ENCODE results near the gene CNOT11.
"Not testable (repeated sequence)": the region's sequence is repeated elsewhere in the genome, so short reads cannot be mapped to it uniquely, and the experiment has no call there.

The CNOT11 gene

DNA sequence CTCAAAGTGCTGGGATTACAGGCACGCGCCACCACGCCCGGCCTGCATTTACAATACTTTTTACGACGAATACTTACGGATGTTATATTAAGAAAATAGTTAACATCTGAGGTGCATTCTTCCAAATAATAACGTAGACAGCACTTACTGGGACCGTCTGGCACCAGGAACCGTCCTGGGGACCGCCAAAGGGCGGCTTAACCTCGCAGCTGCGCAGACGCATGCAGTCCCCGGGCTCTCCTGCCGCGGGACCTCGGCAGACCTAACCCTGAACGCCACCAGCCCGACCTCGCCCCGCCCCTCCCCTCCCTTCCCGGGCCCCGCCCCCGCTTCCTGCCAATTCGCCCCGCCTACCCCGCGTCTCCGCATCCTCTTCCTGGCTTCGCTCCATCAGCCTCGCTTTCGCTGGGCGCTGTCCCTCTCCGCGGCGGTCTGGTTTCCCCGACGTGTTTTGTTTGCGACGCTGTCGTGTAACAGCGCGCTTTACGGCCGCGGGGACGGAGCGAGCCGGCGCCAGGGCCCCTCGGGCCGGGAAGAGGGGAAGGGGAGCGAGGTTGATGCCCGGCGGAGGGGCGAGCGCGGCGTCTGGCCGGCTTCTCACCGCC is at the start of gene CNOT11:
TSS of gene CNOT11 (plus strand) at position 479 of the 605 bp plus-strand sequence. CDS start at position 558, 79 bp downstream.
- Mint-ChIP-seq H3K36me3 (ENCODE audit: low read depth) (peaks cover 32% of the 10 kb centered on the region), H3K4me1 (peaks cover 47% of the 10 kb centered on the region), H3K4me3 (peak within 1 kb of the TSS; percentile 91), H3K27me3 (ENCODE audit: low read depth, poor library complexity) (peaks cover 3% of the 10 kb centered on the region), H3K27ac (peak within 1 kb of the TSS; percentile 94), H3K9me3 (peaks cover 10% of the 10 kb centered on the region)
- TF ChIP-seq, protein P1, sequence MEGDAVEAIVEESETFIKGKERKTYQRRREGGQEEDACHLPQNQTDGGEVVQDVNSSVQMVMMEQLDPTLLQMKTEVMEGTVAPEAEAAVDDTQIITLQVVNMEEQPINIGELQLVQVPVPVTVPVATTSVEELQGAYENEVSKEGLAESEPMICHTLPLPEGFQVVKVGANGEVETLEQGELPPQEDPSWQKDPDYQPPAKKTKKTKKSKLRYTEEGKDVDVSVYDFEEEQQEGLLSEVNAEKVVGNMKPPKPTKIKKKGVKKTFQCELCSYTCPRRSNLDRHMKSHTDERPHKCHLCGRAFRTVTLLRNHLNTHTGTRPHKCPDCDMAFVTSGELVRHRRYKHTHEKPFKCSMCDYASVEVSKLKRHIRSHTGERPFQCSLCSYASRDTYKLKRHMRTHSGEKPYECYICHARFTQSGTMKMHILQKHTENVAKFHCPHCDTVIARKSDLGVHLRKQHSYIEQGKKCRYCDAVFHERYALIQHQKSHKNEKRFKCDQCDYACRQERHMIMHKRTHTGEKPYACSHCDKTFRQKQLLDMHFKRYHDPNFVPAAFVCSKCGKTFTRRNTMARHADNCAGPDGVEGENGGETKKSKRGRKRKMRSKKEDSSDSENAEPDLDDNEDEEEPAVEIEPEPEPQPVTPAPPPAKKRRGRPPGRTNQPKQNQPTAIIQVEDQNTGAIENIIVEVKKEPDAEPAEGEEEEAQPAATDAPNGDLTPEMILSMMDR (IDR thresholded peaks at IDR 0.05), result no peak
- DNase-seq, result peak; percentile 99

DNA sequence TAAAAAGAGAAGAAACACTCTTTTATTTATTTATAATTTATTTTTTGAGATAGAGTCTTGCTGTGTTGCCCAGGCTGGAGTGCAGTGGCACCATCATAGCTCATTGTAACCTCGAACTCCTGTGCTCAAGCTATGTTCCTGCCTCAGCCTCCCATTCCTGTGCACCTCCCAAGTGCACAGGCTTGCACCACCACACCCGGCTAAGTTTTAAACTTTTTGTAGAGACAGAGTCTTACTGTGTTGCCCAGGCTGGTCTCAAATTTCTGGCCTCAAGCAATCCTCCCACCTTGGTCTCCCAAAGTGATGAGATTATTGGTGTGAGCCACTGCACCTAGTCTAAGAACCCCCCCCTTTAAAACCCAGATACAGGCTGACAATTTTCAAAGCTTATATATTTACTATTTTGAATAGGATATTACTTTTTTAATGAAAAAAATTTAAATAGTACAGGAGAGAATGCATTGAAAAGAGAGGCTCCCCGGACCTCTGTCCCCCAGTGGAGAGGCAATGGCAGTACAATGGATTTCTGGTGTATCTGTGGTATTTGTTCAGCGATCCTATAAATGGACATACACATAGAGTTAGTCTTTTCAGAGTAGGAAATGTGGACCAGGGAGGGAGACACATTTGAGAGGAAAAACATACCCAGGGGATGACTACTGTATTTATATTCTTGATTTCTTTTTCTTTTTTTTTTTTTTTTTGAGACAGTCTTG is 48.1 kb upstream of the CNOT11 start:
- Mint-ChIP-seq H3K36me3 (ENCODE audit: low read depth) (no peaks in the 10 kb centered on the region), H3K9me3 (peaks cover 11% of the 10 kb centered on the region), H3K4me3 (no peak overlapping the region), H3K27me3 (ENCODE audit: low read depth, poor library complexity) (no peaks in the 10 kb centered on the region), H3K4me1 (no peaks in the 10 kb centered on the region), H3K27ac (no peak overlapping the region)
- no peak for DNase-seq
- TF ChIP-seq, protein P1 (IDR thresholded peaks at IDR 0.05), result no peak

DNA sequence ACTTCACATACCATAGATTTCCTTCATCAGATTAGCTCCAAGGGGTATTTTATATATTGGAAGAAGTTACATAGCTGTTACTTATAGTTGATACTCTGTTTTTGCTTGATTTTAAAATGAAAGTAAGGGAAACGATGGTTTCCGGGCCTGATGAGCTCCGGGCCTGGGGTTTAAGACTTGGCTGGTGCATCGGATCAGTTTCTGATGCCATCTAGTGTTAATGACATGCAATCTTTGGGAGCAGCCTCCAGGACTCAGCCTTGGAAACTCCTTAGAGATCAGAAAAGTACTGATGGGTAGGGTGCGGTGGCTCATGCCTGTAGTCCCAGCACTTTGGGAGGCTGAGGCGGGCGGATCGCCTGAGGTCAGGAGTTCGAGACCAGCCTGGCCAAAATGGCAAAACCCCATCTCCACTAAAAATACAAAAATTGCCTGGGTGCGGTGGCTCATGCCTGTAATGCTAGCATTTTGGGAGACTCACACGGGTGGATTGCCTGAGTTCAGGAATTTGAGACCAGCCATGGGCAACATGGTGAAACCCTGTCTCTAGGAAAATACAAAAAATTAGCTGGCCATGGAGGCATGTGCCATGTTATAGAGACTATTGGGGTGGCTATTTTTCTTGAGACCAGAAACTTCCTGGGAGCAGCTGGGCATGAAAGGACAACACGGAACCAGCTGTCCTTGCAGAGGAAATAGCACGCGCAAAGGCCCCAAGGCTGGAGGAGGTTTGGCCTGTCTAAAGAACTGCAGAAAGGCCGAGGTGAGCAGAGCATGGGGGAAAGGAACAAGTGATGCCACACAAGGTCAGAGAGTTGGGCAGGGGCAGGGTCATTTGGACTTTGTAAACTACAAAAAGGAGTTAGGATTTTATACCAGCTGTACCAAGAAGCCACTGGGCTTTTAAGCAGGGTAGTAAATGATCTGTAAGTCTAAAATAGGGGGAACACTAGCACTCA is 46.9 kb upstream of the CNOT11 start:
- no peaks in the 10 kb centered on the region for H3K4me1 Mint-ChIP-seq
- H3K9me3 Mint-ChIP-seq, result peaks cover 22% of the 10 kb centered on the region
- DNase-seq, result peak; percentile 35
- H3K27ac Mint-ChIP-seq, result no peak overlapping the region
- no peak overlapping the region for H3K4me3 Mint-ChIP-seq
- peaks cover 4% of the 10 kb centered on the region for H3K36me3 Mint-ChIP-seq (ENCODE audit: low read depth)
- H3K27me3 Mint-ChIP-seq (ENCODE audit: low read depth, poor library complexity), result no peaks in the 10 kb centered on the region
- TF ChIP-seq, protein P1 (IDR thresholded peaks at IDR 0.05), result peak; percentile 43

DNA sequence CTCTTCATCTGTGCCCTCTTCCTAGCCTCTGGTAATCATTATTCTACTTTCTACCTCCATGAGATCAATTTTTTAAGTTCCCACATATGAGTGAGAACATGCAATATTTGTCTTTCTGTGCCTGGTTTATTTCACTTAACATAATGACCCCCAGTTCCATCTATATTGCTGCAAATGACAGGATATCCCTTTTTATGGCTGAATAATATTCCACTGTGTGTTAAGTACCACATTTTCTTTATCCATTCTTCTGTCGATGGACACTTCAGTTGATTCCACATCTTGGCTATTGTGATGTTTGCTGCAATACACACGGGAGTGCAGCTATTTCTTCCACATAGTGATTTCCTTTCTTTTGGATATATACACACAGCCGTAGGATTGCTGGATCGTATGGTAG is 43.9 kb upstream of the CNOT11 start:
- Mint-ChIP-seq H3K4me1 (no peaks in the 10 kb centered on the region), H3K4me3 (no peak overlapping the region), H3K27ac (no peak overlapping the region), H3K9me3 (peaks cover 33% of the 10 kb centered on the region), H3K27me3 (ENCODE audit: low read depth, poor library complexity) (no peaks in the 10 kb centered on the region), H3K36me3 (ENCODE audit: low read depth) (peaks cover 4% of the 10 kb centered on the region)
- no peak for DNase-seq
- TF ChIP-seq, protein P1 (IDR thresholded peaks at IDR 0.05), result no peak

DNA sequence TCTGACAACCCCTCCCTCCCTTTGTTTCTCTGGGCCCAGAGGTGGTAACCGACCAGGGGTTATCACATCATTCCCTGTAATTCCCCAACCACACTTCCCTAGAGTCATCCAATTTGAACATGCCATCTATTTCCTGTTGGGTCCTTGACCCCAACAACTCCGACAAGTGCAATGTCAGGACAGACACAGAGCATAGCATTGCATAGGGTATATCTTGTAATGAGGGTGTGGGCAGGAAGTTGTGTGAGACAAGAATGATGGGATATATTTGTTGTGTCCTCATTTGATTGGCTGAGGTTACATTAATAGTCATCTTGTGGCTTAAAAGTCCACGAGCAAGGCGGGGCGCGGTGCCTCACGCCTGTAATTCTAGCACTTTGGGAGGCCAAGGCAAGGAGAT is 33.4 kb upstream of the CNOT11 start:
- Mint-ChIP-seq H3K4me1 (peaks cover 6% of the 10 kb centered on the region), H3K27ac (no peak overlapping the region), H3K9me3 (peaks cover 4% of the 10 kb centered on the region), H3K4me3 (no peak overlapping the region), H3K27me3 (ENCODE audit: low read depth, poor library complexity) (peaks cover 3% of the 10 kb centered on the region), H3K36me3 (ENCODE audit: low read depth) (no peaks in the 10 kb centered on the region)
- TF ChIP-seq, protein P1 (IDR thresholded peaks at IDR 0.05), result no peak
- no peak for DNase-seq

DNA sequence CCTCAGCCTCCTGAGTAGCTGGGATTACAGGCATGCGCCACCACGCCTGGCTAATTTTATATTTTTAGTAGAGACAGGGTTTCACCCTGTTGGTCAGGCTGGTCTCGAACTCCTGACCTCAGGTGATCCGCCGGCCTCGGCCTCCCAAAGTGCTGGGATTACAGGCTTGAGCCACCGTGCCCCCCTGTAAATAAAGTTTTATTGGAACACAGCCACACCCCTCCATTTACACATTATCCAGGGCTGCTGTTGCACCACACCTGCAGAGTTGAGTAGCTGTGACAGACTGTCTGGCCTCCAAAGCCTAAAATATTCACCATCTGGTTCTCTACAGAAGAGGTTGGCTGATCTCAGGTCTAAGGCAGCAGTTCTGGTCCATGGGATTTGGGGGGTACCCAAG is 32.6 kb upstream of the CNOT11 start:
- not testable (repeated sequence) for H3K27ac Mint-ChIP-seq; H3K4me1 Mint-ChIP-seq; DNase-seq; H3K9me3 Mint-ChIP-seq; H3K36me3 Mint-ChIP-seq (ENCODE audit: low read depth); H3K4me3 Mint-ChIP-seq; H3K27me3 Mint-ChIP-seq (ENCODE audit: low read depth, poor library complexity)

Data from nephron progenitor cell (in vitro differentiated cells).